ENCODE measurements around the gene SLC6A13. TPM values are rescaled to one million over a fixed set of nuclear protein-coding genes. Genes with fewer than 3 reads are reported as not detected.

SLC6A13 gene
- total and polyA plus RNA-seq, 4 donors = 0.23 to 12.0 (median 7.5) TPM

DNA sequence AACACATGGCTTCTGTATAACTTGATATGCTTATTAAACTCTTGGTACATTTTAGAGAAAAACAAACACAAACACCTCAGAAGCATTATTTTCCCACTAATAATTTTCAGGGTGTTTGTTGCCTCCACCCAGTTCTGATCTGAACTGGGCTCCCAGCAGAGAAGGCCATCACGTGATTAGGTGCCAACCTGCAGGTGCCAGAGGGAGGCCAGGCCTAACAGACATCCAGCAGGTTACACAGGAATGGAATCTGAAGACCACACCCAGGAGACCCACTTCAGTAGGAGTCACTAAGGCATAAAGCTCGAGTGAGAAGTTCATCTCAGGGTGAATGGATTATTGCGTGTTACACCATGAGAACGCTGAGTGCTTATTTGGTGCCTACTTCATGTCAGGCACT, 57.6 kb downstream of the SLC6A13 start:
- DNase-seq (ENCODE audit: low spot score) = no peak
- no peaks in the 10 kb centered on the region for H3K27me3 ChIP-seq (ENCODE audit: control insufficient read depth in 4 of 4, insufficient read depth in 4 of 4, low read length in 3 of 4)
- no peaks in the 10 kb centered on the region for H3K9me3 ChIP-seq (ENCODE audit: control insufficient read depth in 4 of 4, low read length in 3 of 4)
- no peak overlapping the region for H3K4me3 ChIP-seq (ENCODE audit: low read depth in 1 of 3, low read length in 3 of 3)
- H3K4me1 ChIP-seq (ENCODE audit: control insufficient read depth in 4 of 4, insufficient read depth in 4 of 4, low read length in 3 of 4) = peaks cover 4 to 20% (median 13%) of the 10 kb centered on the region in 4 donors
- peaks cover 1 to 40% (median 33%) of the 10 kb centered on the region in 4 donors for H3K36me3 ChIP-seq (ENCODE audit: control insufficient read depth in 4 of 4, insufficient read depth in 3 of 4, low read depth in 1 of 4, low read length in 3 of 4)
- no peak overlapping the region for H3K27ac ChIP-seq (ENCODE audit: low read depth in 1 of 2, low read length in 2 of 2)
- 85% methylated on average over 4 of the region's 4 CpGs for WGBS
- TF ChIP-seq JUND (IDR thresholded peaks at IDR 0.05) (no peak), NR2F2 (IDR thresholded peaks at IDR 0.05) (no peak), SP1 (IDR thresholded peaks at IDR 0.05) (no peak), FOXA1 (IDR thresholded peaks at IDR 0.05) (no peak), GABPA (IDR thresholded peaks at IDR 0.05 in 1 of 2, conservative IDR thresholded peaks at IDR 0.05 in 1 of 2) (no peak), RXRA (IDR thresholded peaks at IDR 0.05) (no peak)
- TF ChIP-seq, protein P1, sequence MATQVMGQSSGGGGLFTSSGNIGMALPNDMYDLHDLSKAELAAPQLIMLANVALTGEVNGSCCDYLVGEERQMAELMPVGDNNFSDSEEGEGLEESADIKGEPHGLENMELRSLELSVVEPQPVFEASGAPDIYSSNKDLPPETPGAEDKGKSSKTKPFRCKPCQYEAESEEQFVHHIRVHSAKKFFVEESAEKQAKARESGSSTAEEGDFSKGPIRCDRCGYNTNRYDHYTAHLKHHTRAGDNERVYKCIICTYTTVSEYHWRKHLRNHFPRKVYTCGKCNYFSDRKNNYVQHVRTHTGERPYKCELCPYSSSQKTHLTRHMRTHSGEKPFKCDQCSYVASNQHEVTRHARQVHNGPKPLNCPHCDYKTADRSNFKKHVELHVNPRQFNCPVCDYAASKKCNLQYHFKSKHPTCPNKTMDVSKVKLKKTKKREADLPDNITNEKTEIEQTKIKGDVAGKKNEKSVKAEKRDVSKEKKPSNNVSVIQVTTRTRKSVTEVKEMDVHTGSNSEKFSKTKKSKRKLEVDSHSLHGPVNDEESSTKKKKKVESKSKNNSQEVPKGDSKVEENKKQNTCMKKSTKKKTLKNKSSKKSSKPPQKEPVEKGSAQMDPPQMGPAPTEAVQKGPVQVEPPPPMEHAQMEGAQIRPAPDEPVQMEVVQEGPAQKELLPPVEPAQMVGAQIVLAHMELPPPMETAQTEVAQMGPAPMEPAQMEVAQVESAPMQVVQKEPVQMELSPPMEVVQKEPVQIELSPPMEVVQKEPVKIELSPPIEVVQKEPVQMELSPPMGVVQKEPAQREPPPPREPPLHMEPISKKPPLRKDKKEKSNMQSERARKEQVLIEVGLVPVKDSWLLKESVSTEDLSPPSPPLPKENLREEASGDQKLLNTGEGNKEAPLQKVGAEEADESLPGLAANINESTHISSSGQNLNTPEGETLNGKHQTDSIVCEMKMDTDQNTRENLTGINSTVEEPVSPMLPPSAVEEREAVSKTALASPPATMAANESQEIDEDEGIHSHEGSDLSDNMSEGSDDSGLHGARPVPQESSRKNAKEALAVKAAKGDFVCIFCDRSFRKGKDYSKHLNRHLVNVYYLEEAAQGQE (IDR thresholded peaks at IDR 0.05) = no peak
- TF ChIP-seq, protein P2, sequence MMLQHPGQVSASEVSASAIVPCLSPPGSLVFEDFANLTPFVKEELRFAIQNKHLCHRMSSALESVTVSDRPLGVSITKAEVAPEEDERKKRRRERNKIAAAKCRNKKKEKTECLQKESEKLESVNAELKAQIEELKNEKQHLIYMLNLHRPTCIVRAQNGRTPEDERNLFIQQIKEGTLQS (IDR thresholded peaks at IDR 0.05) = no peak
- no peak overlapping the region for H3K9ac ChIP-seq (ENCODE audit: low read depth in 1 of 2, low read length in 2 of 2)

DNA sequence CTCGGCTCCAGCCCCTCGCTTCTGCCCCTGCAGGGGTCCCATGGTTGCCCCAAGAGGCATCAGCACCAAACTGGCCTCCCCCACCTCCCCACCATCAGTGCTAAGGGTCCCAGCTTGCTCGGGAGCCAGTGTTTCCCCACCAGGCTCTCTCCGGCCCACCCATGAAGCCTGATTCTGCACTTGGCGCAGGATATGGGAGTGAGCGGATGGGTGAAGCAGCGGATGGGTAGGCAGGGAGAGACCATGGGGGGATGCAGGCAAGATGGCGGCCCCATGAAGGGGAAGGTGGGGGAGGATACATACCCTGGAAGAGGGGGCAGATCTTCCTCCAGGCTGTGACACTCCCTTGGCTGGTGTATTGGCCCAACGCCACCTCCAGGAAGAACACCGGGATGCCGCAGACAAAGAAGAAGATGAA, 58.4 kb downstream of the SLC6A13 start:
- Histone ChIP-seq H3K27me3 (ENCODE audit: control insufficient read depth in 4 of 4, insufficient read depth in 4 of 4, low read length in 3 of 4) (no peaks in the 10 kb centered on the region), H3K27ac (ENCODE audit: low read depth in 1 of 2, low read length in 2 of 2) (no peak overlapping the region), H3K36me3 (ENCODE audit: control insufficient read depth in 4 of 4, insufficient read depth in 3 of 4, low read depth in 1 of 4, low read length in 3 of 4) (peaks cover 1 to 46% (median 38%) of the 10 kb centered on the region in 4 donors), H3K9ac (ENCODE audit: low read depth in 1 of 2, low read length in 2 of 2) (no peak overlapping the region), H3K4me1 (ENCODE audit: control insufficient read depth in 4 of 4, insufficient read depth in 4 of 4, low read length in 3 of 4) (peaks cover 0 to 13% (median 5%) of the 10 kb centered on the region in 4 donors), H3K9me3 (ENCODE audit: control insufficient read depth in 4 of 4, low read length in 3 of 4) (no peaks in the 10 kb centered on the region), H3K4me3 (ENCODE audit: low read depth in 1 of 3, low read length in 3 of 3) (no peak overlapping the region)
- TF ChIP-seq, protein P2 (IDR thresholded peaks at IDR 0.05) = no peak
- TF ChIP-seq, protein P3, sequence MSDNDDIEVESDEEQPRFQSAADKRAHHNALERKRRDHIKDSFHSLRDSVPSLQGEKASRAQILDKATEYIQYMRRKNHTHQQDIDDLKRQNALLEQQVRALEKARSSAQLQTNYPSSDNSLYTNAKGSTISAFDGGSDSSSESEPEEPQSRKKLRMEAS (IDR thresholded peaks at IDR 0.05) = no peak
- TF ChIP-seq RXRA (IDR thresholded peaks at IDR 0.05) (no peak), TAF1 (conservative IDR thresholded peaks at IDR 0.05) (no peak), GABPA (IDR thresholded peaks at IDR 0.05 in 1 of 2, conservative IDR thresholded peaks at IDR 0.05 in 1 of 2) (no peak), HNF4A (conservative IDR thresholded peaks at IDR 0.05) (no peak), RAD21 (IDR thresholded peaks at IDR 0.05) (no peak), HNF4G (IDR thresholded peaks at IDR 0.05) (no peak), YY1 (IDR thresholded peaks at IDR 0.05) (no peak), NR2F2 (IDR thresholded peaks at IDR 0.05) (no peak), EGR1 (IDR thresholded peaks at IDR 0.05; ENCODE audit: low read depth in 2 of 2) (no peak)
- TF ChIP-seq, protein P1 (IDR thresholded peaks at IDR 0.05) = no peak
- WGBS = 95% methylated on average over 11 of the region's 11 CpGs
- DNase-seq (ENCODE audit: low spot score) = no peak

All from liver (tissue), 9 donors.